Measurements from ENCODE around the gene RETSAT. TPM values are rescaled to one million over a fixed set of nuclear protein-coding genes. Genes with fewer than 3 reads are reported as not detected.
"Not testable (repeated sequence)": the region's sequence is repeated elsewhere in the genome, so short reads cannot be mapped to it uniquely, and the experiment has no call there.

Gene RETSAT
- total RNA-seq, 1 donor from 2014 or later, result 58.1 TPM

DNA sequence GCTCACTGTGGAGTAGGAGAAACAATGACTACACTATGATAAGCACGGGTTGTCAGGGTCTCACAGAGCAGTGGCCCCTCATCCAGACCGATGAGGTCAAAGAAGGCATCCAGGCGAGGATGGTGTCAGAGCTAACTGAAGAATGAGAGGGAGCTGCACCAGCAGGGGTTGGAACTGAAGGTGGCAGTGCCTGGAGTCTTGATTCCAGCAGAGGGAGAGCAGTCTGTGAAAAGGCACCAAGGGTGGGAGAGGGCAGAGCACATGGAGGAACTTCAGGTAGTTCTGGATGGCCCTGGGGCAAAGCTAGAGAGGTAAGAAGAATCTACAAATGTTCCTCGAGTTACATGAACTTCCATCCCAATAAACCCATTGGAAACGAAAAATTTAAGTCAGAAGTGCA lies 12.9 kb upstream of the RETSAT start:
- Histone ChIP-seq H3K27me3 (no peaks in the 10 kb centered on the region), H3K9me3 (no peaks in the 10 kb centered on the region), H3K4me3 (no peak overlapping the region), H3K4me1 (no peaks in the 10 kb centered on the region), H3K27ac (no peak overlapping the region), H3K36me3 (peaks cover 20% of the 10 kb centered on the region)
- no peak for ATAC-seq
- DNase-seq, result no peak
- intact Hi-C loops (cut with DNase I), result no loop called here
- TF ChIP-seq, protein P1, sequence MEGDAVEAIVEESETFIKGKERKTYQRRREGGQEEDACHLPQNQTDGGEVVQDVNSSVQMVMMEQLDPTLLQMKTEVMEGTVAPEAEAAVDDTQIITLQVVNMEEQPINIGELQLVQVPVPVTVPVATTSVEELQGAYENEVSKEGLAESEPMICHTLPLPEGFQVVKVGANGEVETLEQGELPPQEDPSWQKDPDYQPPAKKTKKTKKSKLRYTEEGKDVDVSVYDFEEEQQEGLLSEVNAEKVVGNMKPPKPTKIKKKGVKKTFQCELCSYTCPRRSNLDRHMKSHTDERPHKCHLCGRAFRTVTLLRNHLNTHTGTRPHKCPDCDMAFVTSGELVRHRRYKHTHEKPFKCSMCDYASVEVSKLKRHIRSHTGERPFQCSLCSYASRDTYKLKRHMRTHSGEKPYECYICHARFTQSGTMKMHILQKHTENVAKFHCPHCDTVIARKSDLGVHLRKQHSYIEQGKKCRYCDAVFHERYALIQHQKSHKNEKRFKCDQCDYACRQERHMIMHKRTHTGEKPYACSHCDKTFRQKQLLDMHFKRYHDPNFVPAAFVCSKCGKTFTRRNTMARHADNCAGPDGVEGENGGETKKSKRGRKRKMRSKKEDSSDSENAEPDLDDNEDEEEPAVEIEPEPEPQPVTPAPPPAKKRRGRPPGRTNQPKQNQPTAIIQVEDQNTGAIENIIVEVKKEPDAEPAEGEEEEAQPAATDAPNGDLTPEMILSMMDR (IDR thresholded peaks at IDR 0.05), result no peak

DNA sequence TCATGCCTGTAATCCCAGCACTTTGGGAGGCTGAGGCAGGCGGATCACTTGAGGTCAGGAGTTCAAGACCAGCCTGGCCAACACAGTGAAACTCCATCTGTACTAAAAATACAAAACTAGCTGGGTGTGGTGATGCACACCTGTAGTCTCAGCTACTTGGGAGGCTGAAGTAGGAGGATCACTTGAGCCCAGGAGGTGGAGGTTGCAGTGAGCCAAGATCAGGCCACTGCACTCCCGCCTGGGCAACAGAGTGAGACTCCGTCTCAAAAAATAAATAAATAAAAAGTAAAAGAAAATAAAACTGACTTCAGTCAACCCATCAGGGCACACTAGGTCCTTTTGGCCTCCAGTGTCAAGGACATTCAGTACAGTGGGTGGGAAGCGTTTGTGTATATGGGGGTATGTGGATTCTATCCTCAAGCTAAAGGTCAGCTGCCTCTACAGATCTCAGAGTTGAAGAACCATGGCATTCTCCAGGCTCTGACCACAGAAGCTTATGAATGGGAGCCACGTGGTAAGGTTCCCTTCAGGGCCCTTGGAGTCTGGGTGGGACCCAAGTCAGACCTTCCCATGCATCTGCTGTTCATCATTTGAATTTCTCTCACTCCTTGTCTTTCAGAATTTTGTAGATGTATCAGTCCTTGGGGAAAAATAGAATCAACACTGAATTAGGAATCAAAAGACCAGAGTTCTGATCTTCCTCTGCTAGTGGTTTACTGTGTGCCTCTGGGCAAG lies 8.5 kb upstream of the RETSAT start:
- H3K4me3 ChIP-seq; ATAC-seq; H3K27ac ChIP-seq; DNase-seq; intact Hi-C loops (cut with DNase I); H3K27me3 ChIP-seq; H3K9me3 ChIP-seq; H3K4me1 ChIP-seq: not testable (repeated sequence)
- H3K36me3 ChIP-seq, result peaks cover 47% of the 10 kb centered on the region

DNA sequence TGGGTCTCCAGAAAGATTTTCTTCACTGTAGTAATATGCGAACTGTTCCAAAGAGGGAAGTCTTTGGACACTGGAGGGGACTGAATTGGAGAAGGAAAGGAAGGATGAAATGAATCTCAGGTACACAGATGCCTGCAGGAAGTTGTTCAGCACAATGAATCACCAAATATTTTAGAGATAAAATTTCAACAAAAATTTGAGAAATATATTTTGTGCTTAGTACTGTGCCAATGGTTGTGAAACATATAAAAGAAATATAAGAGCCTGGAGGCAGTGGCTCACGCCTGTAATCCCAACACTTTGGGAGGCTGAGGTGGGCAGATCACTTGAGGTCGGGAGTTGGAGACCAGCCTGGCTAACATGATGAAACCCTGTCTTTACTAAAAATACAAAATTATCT lies 3.4 kb upstream of the RETSAT start:
- H3K27me3 ChIP-seq, result no peaks in the 10 kb centered on the region
- no peak for DNase-seq
- H3K4me1 ChIP-seq, result peaks cover 23% of the 10 kb centered on the region
- intact Hi-C loops (cut with DNase I), result no loop called here
- ATAC-seq, result no peak
- no peak overlapping the region for H3K27ac ChIP-seq
- H3K36me3 ChIP-seq, result peaks cover 38% of the 10 kb centered on the region
- H3K9me3 ChIP-seq, result no peaks in the 10 kb centered on the region
- TF ChIP-seq, protein P1 (IDR thresholded peaks at IDR 0.05), result no peak
- no peak overlapping the region for H3K4me3 ChIP-seq

DNA sequence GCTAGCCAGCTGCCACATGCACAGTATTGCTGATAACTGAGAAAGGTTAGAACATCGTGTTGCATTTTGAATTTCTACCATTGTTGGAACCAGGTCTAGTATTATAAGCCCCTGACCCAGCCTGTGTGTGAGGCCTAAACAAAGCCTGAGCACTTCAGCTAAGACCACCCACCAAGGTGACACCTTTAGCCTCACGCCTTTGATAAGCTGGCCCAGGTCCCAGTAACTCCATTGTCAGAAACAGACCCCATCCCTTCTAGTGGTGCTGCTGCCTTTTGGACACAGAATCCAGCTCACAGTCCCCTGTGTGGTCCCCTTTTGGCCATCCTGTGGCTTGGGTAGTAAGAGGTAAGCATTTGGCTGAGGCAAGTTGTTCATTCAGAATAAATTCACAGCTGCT lies 1.9 kb upstream of the RETSAT start:
- DNase-seq, result no peak
- peaks cover 26% of the 10 kb centered on the region for H3K4me1 ChIP-seq
- TF ChIP-seq, protein P1 (IDR thresholded peaks at IDR 0.05), result no peak
- no peaks in the 10 kb centered on the region for H3K27me3 ChIP-seq
- intact Hi-C loops (cut with DNase I), result no loop called here
- ATAC-seq, result no peak
- no peaks in the 10 kb centered on the region for H3K9me3 ChIP-seq
- H3K27ac ChIP-seq, result no peak overlapping the region
- peaks cover 28% of the 10 kb centered on the region for H3K36me3 ChIP-seq
- H3K4me3 ChIP-seq, result no peak overlapping the region

DNA sequence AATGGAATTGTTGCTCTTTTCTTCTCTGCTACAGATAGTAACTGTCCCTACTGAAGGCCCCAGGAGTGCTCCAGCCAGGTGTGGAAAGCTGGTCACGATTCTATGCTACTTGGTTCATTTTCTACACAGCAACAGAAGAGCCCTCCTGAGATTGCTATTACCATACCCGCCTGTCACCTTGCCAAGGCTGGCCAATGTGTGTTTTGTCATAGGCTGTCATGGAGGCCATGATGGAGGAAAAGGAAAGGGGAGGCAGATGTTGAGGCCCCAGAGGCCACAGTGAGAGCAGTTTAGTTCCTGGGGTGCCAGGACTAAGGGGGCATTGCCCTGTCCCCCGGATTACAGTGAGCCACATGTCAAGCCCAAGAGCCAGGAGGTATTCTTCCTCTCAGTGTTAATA lies 1.2 kb upstream of the RETSAT start:
- intact Hi-C loops (cut with DNase I), result no loop called here
- ATAC-seq, result no peak
- Histone ChIP-seq H3K4me3 (peak overlapping the region; percentile 87), H3K9me3 (no peaks in the 10 kb centered on the region), H3K4me1 (peaks cover 26% of the 10 kb centered on the region), H3K27ac (no peak overlapping the region), H3K36me3 (peaks cover 34% of the 10 kb centered on the region), H3K27me3 (no peaks in the 10 kb centered on the region)
- no peak for DNase-seq
- TF ChIP-seq, protein P1 (IDR thresholded peaks at IDR 0.05), result no peak

DNA sequence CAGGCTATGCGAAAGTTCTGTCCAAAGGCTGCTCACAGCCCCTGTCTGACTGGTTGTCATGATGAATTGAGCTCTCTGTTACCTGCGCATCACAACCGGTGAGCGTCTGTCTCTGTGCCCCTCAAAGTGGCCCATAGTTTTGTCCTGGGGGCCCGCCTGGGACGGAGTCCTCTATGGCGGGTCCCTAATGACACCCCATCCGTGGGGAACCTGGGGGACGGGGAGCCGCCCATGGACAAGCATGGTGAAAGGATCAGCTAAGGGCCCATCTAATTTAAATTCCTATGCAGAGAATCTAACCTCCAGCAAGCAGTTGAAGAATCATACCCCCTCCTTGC lies 714 bp upstream of the RETSAT start:
- H3K27me3 ChIP-seq, result no peaks in the 10 kb centered on the region
- H3K9me3 ChIP-seq, result no peaks in the 10 kb centered on the region
- H3K4me1 ChIP-seq, result peaks cover 26% of the 10 kb centered on the region
- DNase-seq (no peak), ATAC-seq (no peak)
- TF ChIP-seq, protein P1 (IDR thresholded peaks at IDR 0.05), result no peak
- peaks cover 39% of the 10 kb centered on the region for H3K36me3 ChIP-seq
- peak overlapping the region; percentile 94 for H3K27ac ChIP-seq
- intact Hi-C loops (cut with DNase I), result no loop called here
- peak overlapping the region; percentile 87 for H3K4me3 ChIP-seq

Data from upper lobe of right lung (tissue), 1 donor.